CD4-positive, alpha-beta memory T cell (primary cell): Measurements from ENCODE around the gene PDE4D. TPM values are rescaled to one million over a fixed set of nuclear protein-coding genes. Genes with fewer than 3 reads are reported as not detected.

Experiments
- CTCF ChIA-PET: fragments of 350-600 bp; sonication (Branson Sonifier 250); formaldehyde crosslinking; loops from one replicate; lab custom pipeline; 2021; ENCODE audit warnings: inconsistent platforms; ENCODE audit not compliant: partially characterized antibody; lab: Charles Lee
- POLR2A ChIA-PET: fragments of 350-600 bp; sonication (Branson Sonifier 250); formaldehyde crosslinking; loops from one replicate; lab custom pipeline; 2021; ENCODE audit not compliant: partially characterized antibody; lab: Charles Lee
- DNase-seq, 5 donors: peaks; one replicate each; pipeline versions ENCODE4 v3.0.0 to v3.0.0-alpha.2; 2020 to 2022; ENCODE audit warnings: mixed read lengths in 1 of 5
- H3K27ac ChIP-seq: one replicate; pipeline ENCODE4 v1.7.0; 2013; ENCODE audit warnings: low read depth, low read length
- H3K27me3 ChIP-seq: 2 replicates; pipeline ENCODE4 v1.7.0; 2013; ENCODE audit warnings: mild to moderate bottlenecking, low read length, moderate library complexity; ENCODE audit not compliant: insufficient read depth
- H3K36me3 ChIP-seq: 2 replicates; pipeline ENCODE4 v1.7.0; 2013; ENCODE audit warnings: mild to moderate bottlenecking, low read length, moderate library complexity; ENCODE audit not compliant: insufficient read depth
- H3K4me1 ChIP-seq: 2 replicates; pipeline ENCODE4 v1.7.0; 2013; ENCODE audit warnings: mild to moderate bottlenecking, low read length, moderate library complexity; ENCODE audit not compliant: insufficient read depth
- H3K4me3 ChIP-seq, 2 donors: one replicate each; pipeline ENCODE4 v1.7.0; 2013; ENCODE audit warnings: low read length in 2 of 2, mild to moderate bottlenecking in 1 of 2
- H3K9me3 ChIP-seq, 2 donors: one replicate each; pipeline ENCODE4 v1.7.0; 2013; ENCODE audit warnings: low read length in 2 of 2, control low read depth in 1 of 2; ENCODE audit not compliant: control insufficient read depth in 1 of 2
- H3K27ac Mint-ChIP-seq, 7 donors: one replicate each; pipeline ENCODE4 v1.8.0; 2020 to 2021; ENCODE audit warnings: mixed read lengths in 7 of 7, mild to moderate bottlenecking in 6 of 7, inconsistent platforms in 3 of 7, moderate library complexity in 3 of 7
- H3K27me3 Mint-ChIP-seq, 2 donors: one replicate each; pipeline ENCODE4 v1.8.0; 2020 to 2021; ENCODE audit warnings: mixed read lengths in 2 of 2
- H3K36me3 Mint-ChIP-seq, 2 donors: one replicate each; pipeline ENCODE4 v1.8.0; 2020 to 2021; ENCODE audit warnings: mixed read lengths in 2 of 2, inconsistent platforms in 1 of 2, mild to moderate bottlenecking in 1 of 2
- H3K4me1 Mint-ChIP-seq, 4 donors: one replicate each; pipeline ENCODE4 v1.8.0; 2020 to 2021; ENCODE audit warnings: mixed read lengths in 4 of 4, mild to moderate bottlenecking in 1 of 4
- H3K4me3 Mint-ChIP-seq, 8 donors: one replicate each; pipeline ENCODE4 v1.8.0; 2020 to 2021; ENCODE audit warnings: mixed read lengths in 8 of 8, mild to moderate bottlenecking in 7 of 8, moderate library complexity in 6 of 8, inconsistent platforms in 3 of 8
- H3K9me3 Mint-ChIP-seq, 8 donors: one replicate each; pipeline ENCODE4 v1.8.0; 2020 to 2021; ENCODE audit warnings: mixed read lengths in 8 of 8, mild to moderate bottlenecking in 5 of 8, inconsistent platforms in 3 of 8, moderate library complexity in 1 of 8
- intact Hi-C: fragments of 100-400 bp; cut with micrococcal nuclease; formaldehyde crosslinking; loops from one replicate; pipeline ENCODE4 v1.15.1; 2023
- polyA plus RNA-seq, 2 donors: library from polyadenylated mRNA; unstranded; fragments of 300-500 nt; fragmentation: Illumina TruSeq; gene quantifications; one replicate each; pipeline ENCODE4 v1.2.3, GENCODE V29; 2021
- total RNA-seq, 2 experiments: library from RNA; stranded (reverse); gene quantifications; one replicate each; pipeline ENCODE4 v1.2.3, GENCODE V29; 2021

Gene PDE4D
- total and polyA plus RNA-seq, 4 experiments from 2014 or later = 12.3 to 49.7 (median 30.3) TPM

DNA sequence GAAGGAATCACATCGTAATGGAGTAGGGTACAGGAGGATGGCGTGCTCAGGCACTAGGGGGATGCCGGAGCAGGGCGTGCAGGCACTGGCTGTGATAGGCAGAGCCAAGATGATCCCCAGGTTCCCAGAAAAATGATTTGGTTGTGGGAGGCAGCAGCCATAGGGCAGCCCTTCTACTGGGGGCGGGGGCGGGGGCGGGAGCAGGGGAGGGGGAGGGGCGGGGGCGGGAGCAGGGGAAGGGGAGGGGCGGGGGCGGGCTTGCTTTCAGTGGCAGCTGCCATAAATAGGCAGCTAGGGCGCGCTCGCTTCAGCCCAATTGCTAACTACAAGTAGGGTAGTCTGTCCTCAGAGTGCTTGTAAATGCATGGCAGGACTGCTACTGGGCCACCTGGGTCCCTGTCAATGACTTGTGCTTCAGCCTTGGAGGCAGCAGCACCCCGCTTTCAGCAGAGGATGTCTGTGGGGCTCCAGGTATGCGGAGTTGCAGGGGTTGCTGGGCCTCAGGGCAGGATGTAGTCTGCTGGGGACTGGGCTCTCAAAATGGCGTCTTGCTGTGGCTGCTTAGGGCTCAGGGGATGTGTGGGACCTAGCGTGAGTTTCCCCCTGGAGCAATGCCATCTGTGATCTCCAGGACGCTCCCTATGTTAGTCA lies 956.4 kb downstream of the PDE4D start:
- ChIA-PET CTCF (no interaction called here), POLR2A (no interaction called here)
- DNase-seq = no peak
- H3K27ac ChIP-seq = no peak overlapping the region
- H3K4me3 ChIP-seq = no peak overlapping the region
- Mint-ChIP-seq H3K27me3 (peaks cover 2% of the 10 kb centered on the region in 2 donors), H3K4me1 (peaks cover 16 to 32% (median 24%) of the 10 kb centered on the region in 4 donors), H3K27ac (no peak overlapping the region), H3K4me3 (peak overlapping the region in 1 of 8 donors; percentile 14), H3K36me3 (no peaks in the 10 kb centered on the region), H3K9me3 (peaks cover 0 to 2% (median 0%) of the 10 kb centered on the region in 8 donors)
- H3K4me1 ChIP-seq = peaks cover 24% of the 10 kb centered on the region
- H3K36me3 ChIP-seq = no peaks in the 10 kb centered on the region
- no peaks in the 10 kb centered on the region for H3K9me3 ChIP-seq
- intact Hi-C loops = no loop called here
- H3K27me3 ChIP-seq = no peaks in the 10 kb centered on the region

DNA sequence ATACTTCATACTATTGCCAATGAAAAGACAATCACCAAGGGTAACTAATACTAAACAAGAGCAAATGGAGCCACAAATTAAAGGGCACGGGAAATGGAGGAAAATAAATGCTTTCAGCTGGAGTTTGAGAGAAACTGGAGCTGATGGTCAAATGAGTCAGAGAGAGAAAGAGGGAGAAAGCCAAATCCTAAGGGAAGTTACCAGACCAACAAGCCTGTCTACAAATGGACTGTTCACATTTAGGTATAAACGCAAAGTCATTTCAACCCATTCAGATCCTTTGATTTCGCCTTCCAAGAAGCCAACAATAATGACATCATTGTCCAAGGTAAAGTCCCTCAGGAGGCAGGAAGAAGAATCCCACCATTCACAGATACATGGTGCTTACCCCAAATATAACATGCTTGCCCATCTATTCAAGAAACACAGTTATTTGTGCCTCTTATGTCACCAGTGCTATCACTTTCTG lies 958.9 kb downstream of the PDE4D start:
- H3K9me3 ChIP-seq = no peaks in the 10 kb centered on the region
- no peaks in the 10 kb centered on the region for H3K27me3 ChIP-seq
- peaks cover 0 to 2% of the 10 kb centered on the region in 2 donors for H3K27me3 Mint-ChIP-seq
- H3K36me3 Mint-ChIP-seq = no peaks in the 10 kb centered on the region
- peaks cover 24% of the 10 kb centered on the region for H3K4me1 ChIP-seq
- ChIA-PET CTCF (no interaction called here), POLR2A (no interaction called here)
- H3K36me3 ChIP-seq = no peaks in the 10 kb centered on the region
- H3K4me1 Mint-ChIP-seq = peaks cover 16 to 33% (median 24%) of the 10 kb centered on the region in 4 donors
- H3K4me3 ChIP-seq = no peak overlapping the region
- H3K4me3 Mint-ChIP-seq = peak overlapping the region; percentile 2 to 74 (median 60)
- DNase-seq = no peak
- intact Hi-C loops = loop anchor here (2.0 kb wide), 1 partner anchor 44 kb away; no protein-coding TSS in a partner anchor
- peaks cover 0 to 2% (median 0%) of the 10 kb centered on the region in 8 donors for H3K9me3 Mint-ChIP-seq
- H3K27ac Mint-ChIP-seq = peak overlapping the region; percentile 68 to 94 (median 88)
- H3K27ac ChIP-seq = no peak overlapping the region

DNA sequence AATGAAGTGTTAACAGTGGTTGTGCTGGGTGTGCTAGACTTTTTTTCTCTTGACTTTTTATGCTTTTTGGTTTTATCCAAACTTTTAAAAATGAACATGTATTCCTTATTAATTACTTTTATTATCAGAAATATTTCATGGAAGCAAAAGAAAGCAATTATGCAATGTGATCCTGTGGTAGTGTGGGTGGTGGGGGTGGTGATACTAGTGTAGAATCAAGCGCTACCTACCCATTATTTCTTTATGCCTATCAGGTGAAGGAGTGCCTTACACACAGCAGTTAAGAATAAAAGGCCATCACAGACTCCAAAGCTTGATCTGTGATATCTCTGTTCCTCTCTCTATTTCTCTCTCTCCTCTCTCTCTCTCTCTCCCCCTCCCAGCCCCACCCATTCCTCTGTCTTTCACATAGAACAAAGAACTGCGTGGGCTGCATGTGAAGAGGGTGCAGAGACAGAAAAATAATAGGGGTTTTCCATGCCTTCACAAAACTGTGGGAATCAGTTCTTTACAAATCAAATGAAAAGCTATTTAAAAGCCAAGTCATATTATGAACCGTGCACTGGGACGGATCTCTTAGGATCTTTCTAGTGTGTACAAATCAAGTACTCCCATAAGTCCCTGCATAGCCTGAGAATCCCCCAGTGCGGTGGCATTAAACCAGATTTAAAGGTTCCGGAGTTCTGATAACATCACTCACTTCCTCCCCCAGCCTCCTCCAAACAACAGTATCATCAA lies 959.5 kb downstream of the PDE4D start:
- peaks cover 0 to 2% of the 10 kb centered on the region in 2 donors for H3K27me3 Mint-ChIP-seq
- H3K4me1 Mint-ChIP-seq = peaks cover 16 to 33% (median 24%) of the 10 kb centered on the region in 4 donors
- no peak overlapping the region for H3K27ac ChIP-seq
- no peaks in the 10 kb centered on the region for H3K36me3 Mint-ChIP-seq
- H3K4me1 ChIP-seq = peaks cover 24% of the 10 kb centered on the region
- no peak overlapping the region for H3K4me3 ChIP-seq
- CTCF ChIA-PET = no interaction called here
- H3K27me3 ChIP-seq = no peaks in the 10 kb centered on the region
- peaks cover 0 to 2% (median 0%) of the 10 kb centered on the region in 8 donors for H3K9me3 Mint-ChIP-seq
- no peaks in the 10 kb centered on the region for H3K9me3 ChIP-seq
- POLR2A ChIA-PET = interaction anchor here (0.9 kb wide), 1 partner anchor 194 kb away, joined by 3 read pairs; no protein-coding TSS in a partner anchor
- peak overlapping the region; percentile 2 to 74 (median 60) for H3K4me3 Mint-ChIP-seq
- no peaks in the 10 kb centered on the region for H3K36me3 ChIP-seq
- peak overlapping the region; percentile 68 to 94 (median 88) for H3K27ac Mint-ChIP-seq
- DNase-seq = peak; percentile 62 to 83 (median 66)
- intact Hi-C loops = loop anchor here (2.0 kb wide), 1 partner anchor 43 kb away; no protein-coding TSS in a partner anchor

DNA sequence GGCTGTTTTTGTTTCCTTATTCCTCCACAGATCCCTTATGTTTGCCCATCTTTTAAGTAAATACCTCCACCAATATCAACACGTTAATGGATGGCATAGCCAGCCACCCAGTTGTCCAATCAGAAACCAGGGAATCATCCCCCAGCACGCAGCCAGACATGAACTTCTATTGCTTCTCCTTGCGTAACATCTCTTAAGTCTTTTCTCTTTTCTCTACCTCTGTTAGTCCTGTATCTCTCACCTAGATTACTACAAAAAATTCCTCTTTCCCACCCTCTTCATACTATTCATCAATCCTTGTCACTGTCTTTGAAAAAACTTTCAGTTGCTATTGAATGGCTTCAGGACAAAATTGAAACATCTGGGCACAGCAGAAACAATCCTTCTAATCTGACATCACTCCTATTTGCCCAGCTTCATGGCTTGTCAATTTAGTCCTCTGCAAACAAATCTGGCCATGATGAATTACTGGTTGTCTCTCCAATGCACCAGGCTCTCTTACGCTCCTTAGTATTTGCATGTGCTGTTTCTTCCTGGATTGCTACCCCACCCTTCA lies 961.4 kb downstream of the PDE4D start:
- ChIA-PET POLR2A (no interaction called here), CTCF (no interaction called here)
- H3K36me3 ChIP-seq = no peaks in the 10 kb centered on the region
- H3K4me3 ChIP-seq = no peak overlapping the region
- peaks cover 24% of the 10 kb centered on the region for H3K4me1 ChIP-seq
- peak overlapping the region in 1 of 7 donors; percentile 12 for H3K27ac Mint-ChIP-seq
- no peaks in the 10 kb centered on the region for H3K36me3 Mint-ChIP-seq
- DNase-seq = no peak
- no peaks in the 10 kb centered on the region for H3K27me3 ChIP-seq
- no peak overlapping the region for H3K27ac ChIP-seq
- H3K27me3 Mint-ChIP-seq = peaks cover 3 to 12% of the 10 kb centered on the region in 2 donors
- H3K4me3 Mint-ChIP-seq = no peak overlapping the region
- H3K4me1 Mint-ChIP-seq = peaks cover 18 to 41% (median 24%) of the 10 kb centered on the region in 4 donors
- H3K9me3 Mint-ChIP-seq = no peaks in the 10 kb centered on the region
- intact Hi-C loops = no loop called here
- H3K9me3 ChIP-seq = no peaks in the 10 kb centered on the region

DNA sequence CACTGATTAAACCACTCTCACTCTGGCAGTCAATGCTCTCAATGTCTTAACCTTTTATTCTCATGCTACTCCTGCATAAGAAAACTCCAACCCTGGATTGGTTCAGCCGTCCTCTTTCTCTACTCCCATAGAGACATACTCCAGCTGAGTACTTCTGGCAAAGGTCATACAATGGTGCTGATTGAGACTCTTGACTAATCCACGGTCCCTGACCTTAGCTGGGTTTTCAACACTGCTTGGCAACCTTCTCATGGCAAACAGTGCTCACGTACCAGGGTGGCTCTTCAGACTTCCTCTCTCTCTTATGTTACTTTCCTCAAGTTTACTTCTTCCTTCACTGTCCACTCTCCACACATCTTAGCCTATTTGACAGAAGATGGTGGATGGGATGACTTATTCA lies 963.0 kb downstream of the PDE4D start:
- Histone ChIP-seq H3K27me3 (no peaks in the 10 kb centered on the region), H3K9me3 (no peaks in the 10 kb centered on the region), H3K27ac (no peak overlapping the region), H3K36me3 (no peaks in the 10 kb centered on the region), H3K4me1 (peaks cover 21% of the 10 kb centered on the region), H3K4me3 (no peak overlapping the region)
- DNase-seq = no peak
- Mint-ChIP-seq H3K4me1 (peaks cover 17 to 41% (median 29%) of the 10 kb centered on the region in 4 donors), H3K27me3 (peaks cover 3 to 12% of the 10 kb centered on the region in 2 donors), H3K36me3 (no peaks in the 10 kb centered on the region), H3K9me3 (no peaks in the 10 kb centered on the region), H3K27ac (no peak overlapping the region), H3K4me3 (no peak overlapping the region)
- intact Hi-C loops = no loop called here
- CTCF ChIA-PET = no interaction called here
- POLR2A ChIA-PET = no interaction called here

DNA sequence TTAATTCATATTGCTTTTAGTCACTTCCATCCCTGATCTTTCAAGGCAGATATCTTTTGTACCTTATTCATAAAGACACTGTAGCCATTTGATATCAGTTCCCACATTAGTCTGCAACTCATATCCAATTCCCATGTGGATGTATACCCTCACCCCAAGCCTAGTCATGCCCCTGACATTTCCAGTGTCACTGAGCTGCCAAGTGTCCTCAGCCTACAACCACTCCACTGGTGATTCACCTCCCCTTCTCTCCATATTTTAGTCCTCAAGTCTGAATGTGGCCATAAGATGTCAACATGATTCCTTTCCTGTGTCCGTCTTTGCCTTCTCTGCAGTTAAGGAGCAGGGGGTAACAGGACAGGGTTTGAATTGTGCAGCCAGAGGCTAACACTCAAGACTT lies 963.8 kb downstream of the PDE4D start:
- intact Hi-C loops = no loop called here
- ChIA-PET CTCF (no interaction called here), POLR2A (no interaction called here)

DNA sequence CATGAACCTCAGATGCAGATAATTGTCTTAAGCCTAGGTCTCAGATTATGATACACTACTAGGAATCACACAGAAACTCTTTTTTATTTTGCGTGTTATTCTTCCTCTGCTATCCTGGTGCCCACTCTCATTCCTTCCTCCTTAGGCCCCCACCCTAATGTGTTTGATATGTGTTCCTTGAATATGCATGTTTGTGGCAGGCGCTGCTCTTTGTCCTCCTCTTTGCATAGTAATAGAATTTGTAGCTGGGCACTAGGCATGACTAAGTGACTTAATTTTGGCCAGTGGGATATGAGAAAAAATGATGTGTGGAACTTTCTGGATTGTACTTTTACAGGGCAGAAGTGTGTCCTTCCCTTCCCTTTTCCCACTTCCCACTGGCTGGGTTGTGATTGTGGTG lies 965.6 kb downstream of the PDE4D start:
- DNase-seq = no peak
- no peaks in the 10 kb centered on the region for H3K36me3 ChIP-seq
- peak overlapping the region in 1 of 7 donors; percentile 14 for H3K27ac Mint-ChIP-seq
- peaks cover 2 to 17% (median 9%) of the 10 kb centered on the region in 4 donors for H3K4me1 Mint-ChIP-seq
- H3K27me3 ChIP-seq = no peaks in the 10 kb centered on the region
- H3K9me3 Mint-ChIP-seq = no peaks in the 10 kb centered on the region
- ChIA-PET POLR2A (no interaction called here), CTCF (no interaction called here)
- H3K36me3 Mint-ChIP-seq = no peaks in the 10 kb centered on the region
- H3K9me3 ChIP-seq = no peaks in the 10 kb centered on the region
- H3K4me3 ChIP-seq = no peak overlapping the region
- intact Hi-C loops = no loop called here
- H3K4me1 ChIP-seq = no peaks in the 10 kb centered on the region
- H3K27me3 Mint-ChIP-seq = peaks cover 3 to 12% of the 10 kb centered on the region in 2 donors
- no peak overlapping the region for H3K27ac ChIP-seq
- no peak overlapping the region for H3K4me3 Mint-ChIP-seq

More for the DNA sequence above, 963.8 kb downstream of the PDE4D start:
- Mint-ChIP-seq H3K4me1 (peaks cover 12 to 35% (median 23%) of the 10 kb centered on the region in 4 donors), H3K4me3 (no peak overlapping the region), H3K36me3 (no peaks in the 10 kb centered on the region), H3K9me3 (no peaks in the 10 kb centered on the region), H3K27me3 (peaks cover 3 to 12% of the 10 kb centered on the region in 2 donors), H3K27ac (no peak overlapping the region)
- Histone ChIP-seq H3K9me3 (no peaks in the 10 kb centered on the region), H3K4me3 (no peak overlapping the region), H3K27me3 (no peaks in the 10 kb centered on the region), H3K27ac (no peak overlapping the region), H3K4me1 (peaks cover 15% of the 10 kb centered on the region), H3K36me3 (no peaks in the 10 kb centered on the region)
- no peak for DNase-seq
